HG02588 (cell line): Measurements from ENCODE around the gene TPRG1L.
"Not testable (repeated sequence)": the region's sequence is repeated elsewhere in the genome, so short reads cannot be mapped to it uniquely, and the experiment has no call there.

Experiments
- ATAC-seq: cut with Tn5 transposase; IDR thresholded peaks from one replicate; pipeline ENCODE4 v1.9.1; 2021; ENCODE audit warnings: mild to moderate bottlenecking, moderate library complexity; ENCODE audit not compliant: unreplicated experiment

TPRG1L gene

GRCh38 chr1:3624200-3625136 lies at the start of gene TPRG1L:
Gene TPRG1L, plus strand, starts transcription at chr1:3625015. Its CDS starts 58 bp downstream, at chr1:3625073.
- peak; percentile 91 for ATAC-seq

DNA sequence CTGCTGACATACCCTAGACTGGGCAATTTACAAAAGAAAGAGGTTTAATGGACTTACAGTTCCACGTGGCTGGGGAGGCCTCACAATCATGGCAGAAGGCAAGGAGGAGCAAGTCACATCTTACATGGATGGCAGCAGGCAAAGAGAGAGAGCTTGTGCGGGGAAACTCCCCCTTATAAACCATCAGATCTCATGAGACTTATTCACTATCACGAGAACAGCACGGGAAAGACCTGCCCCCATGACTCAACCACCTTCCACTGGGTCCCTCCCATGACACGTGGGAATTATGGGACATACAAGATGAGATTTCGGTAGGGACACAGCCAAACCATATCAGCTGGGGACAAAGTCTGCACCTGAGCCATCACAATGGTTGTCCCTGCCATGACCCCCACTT lies 49.3 kb upstream of the TPRG1L start:
- ATAC-seq: not testable (repeated sequence)

- no peak for ATAC-seq
These were observed 48.8 kb upstream of the TPRG1L start for GRCh38 chr1:3575993-3576392.

GRCh38 chr1:3577300-3577699 lies 47.5 kb upstream of the TPRG1L start:
- ATAC-seq: no peak

DNA sequence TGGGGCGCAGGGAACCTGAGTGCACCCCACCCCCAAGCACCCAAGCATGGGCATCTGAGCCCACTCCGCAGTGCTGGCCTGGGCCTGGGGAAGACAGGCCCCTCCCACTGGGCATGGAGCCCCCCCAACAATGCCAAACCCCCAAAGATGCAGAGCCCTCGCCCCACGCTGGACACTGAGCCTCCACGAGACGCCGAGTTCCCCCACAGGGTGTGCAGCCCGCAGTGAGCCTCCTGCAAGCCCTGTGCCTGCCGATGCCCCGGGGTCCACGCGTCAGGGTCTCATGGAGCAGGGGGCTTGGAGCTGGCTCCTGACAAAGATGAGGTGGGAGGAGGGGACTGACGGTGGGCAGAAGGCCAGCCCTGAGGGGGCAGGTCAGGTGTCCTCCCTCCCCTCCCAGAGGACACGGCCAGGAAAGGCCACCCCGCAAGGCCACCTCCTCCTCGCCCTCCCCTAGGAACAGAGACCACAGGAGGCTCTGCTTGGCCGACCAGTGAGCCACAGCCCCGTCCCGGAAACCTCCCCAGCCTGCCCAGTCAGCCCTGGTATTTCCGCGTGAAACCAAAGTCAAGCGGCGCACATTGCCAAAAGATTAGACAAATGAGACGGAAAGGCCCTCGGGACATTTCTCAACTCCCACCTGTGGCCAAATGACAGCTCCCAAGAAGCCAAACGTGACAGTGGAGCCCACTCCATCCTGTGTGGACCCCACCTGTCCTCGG lies 46.9 kb upstream of the TPRG1L start:
- no peak for ATAC-seq

GRCh38 chr1:3578433-3578805 lies 46.4 kb upstream of the TPRG1L start:
- no peak for ATAC-seq

DNA sequence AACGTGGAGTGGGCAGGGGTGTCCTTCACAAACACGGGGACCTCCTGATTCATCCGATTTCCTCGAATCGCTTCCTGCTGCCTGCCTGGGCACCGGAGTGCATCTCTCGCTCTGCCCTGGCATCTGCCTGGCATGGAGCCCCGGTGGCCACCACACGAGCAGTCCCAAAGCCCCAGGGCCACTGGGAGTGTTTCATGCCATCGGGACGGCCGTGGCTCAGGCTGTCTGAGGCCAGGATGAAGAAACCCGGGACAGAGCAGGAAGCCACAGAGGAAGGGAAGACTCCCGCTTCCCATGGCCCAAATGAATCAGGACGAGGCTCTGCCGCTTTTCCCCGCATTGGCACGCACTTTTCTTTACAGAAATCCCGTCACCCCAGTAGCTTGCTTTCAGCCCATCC lies 45.9 kb upstream of the TPRG1L start:
- no peak for ATAC-seq

- no peak for ATAC-seq
These were observed 45.2 kb upstream of the TPRG1L start for GRCh38 chr1:3579626-3580025.

DNA sequence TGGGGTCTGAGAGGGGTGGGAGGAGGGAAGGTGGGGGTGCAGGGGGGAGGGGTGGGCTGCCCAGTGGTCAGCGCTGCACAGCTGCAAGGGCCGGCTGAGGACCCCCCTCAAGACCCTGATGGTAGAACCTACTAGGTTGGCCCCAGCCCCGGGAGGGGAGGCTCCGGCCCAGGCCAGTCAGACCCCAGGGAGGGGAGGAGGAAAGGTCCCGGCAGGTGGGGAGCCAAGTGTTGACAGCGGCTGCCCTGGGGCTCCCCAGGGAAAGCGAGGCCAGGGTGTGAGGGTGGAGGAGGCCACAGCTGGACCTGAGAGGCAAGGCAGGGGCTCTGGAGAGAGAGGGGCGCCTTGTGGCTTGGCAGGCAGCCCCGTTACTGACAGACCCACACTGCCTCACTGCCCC lies 44.6 kb upstream of the TPRG1L start:
- ATAC-seq: no peak

GRCh38 chr1:3581296-3582036 lies 43.3 kb upstream of the TPRG1L start:
- no peak for ATAC-seq

GRCh38 chr1:3583751-3584150 lies 41.1 kb upstream of the TPRG1L start:
- not testable (repeated sequence) for ATAC-seq

- no peak for ATAC-seq
These were observed 39.9 kb upstream of the TPRG1L start for GRCh38 chr1:3584915-3585314.

DNA sequence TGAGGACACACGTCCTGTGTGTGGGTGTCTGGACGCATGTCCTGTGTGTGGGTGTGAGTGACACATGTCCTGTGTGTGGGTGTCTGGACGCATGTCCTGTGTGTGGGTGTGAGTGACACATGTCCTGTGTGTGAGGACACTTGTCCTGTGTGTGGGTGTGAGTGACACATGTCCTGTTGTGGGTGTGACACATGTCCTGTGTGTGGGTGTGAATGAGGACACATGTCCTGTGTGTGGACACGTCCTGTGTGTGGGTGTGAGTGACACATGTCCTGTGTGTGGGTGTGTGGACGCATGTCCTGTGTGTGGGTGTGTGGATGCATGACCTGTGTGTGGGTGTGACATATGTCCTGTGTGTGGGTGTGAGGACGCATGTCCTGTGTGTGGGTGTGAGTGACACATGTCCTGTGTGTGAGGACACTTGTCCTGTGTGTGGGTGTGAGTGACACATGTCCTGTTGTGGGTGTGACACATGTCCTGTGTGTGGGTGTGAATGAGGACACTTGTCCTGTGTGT lies 39.4 kb upstream of the TPRG1L start:
- not testable (repeated sequence) for ATAC-seq

DNA sequence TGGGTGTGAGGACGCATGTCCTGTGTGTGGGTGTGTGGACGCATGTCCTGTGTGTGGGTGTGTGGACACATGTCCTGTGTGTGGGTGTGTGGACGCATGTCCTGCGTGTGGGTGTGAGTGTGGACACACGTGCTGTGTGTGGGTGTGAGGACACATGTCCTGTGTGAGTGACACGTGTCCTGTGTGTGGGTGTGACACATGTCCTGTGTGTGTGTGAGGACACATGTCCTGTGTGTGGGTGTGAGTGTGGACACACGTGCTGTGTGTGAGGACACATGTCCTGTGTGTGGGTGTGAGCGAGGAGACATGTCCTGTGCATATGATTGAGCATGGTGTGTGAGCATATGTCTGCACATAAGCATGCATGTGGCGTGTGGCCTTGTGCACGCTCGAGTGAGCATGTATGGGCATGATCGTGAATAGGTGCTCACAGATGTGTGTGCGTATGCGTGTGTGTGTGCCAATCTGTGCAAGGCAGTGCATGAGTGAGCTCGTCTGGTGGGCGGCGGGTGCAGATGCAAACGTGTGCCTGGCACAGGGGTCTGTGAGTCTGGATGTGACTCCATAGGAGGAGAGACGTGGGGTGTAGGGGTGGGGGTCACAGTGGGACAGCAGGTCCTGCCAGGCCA lies 38.8 kb upstream of the TPRG1L start:
- ATAC-seq: no peak

GRCh38 chr1:3586986-3587759 lies 37.6 kb upstream of the TPRG1L start:
- ATAC-seq: no peak

GRCh38 chr1:3588395-3588794 lies 36.4 kb upstream of the TPRG1L start:
- ATAC-seq: no peak

DNA sequence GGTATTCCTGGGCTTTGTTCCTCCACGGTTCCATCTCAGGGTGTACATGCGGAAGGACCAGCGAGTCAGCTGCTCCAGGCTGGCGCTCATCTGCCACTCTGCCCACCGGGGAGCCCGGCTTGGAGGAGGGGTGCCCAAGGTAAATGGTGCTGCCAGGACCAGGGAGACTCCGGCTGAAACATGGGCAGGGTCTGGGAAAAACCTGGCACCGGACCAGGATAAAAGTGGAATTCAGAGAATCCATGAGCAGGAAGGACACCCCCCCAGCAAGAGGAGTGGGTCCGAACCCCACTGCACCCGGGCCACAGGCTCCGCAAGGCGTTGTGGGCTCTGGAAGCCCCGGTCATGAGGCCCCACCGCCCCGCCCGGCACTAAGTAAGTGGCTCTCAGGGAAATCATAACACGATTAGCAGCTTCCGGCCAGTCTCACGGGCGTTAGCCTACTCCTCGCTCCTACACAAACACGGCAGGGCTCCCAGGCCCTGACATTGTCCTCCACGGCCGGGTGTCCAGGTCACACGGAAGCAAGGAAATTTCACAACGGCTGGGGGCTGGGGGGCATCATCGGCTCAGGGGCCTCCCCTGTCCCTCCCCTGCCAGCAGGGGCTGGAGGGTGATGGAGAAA lies 34.6 kb upstream of the TPRG1L start:
- no peak for ATAC-seq

DNA sequence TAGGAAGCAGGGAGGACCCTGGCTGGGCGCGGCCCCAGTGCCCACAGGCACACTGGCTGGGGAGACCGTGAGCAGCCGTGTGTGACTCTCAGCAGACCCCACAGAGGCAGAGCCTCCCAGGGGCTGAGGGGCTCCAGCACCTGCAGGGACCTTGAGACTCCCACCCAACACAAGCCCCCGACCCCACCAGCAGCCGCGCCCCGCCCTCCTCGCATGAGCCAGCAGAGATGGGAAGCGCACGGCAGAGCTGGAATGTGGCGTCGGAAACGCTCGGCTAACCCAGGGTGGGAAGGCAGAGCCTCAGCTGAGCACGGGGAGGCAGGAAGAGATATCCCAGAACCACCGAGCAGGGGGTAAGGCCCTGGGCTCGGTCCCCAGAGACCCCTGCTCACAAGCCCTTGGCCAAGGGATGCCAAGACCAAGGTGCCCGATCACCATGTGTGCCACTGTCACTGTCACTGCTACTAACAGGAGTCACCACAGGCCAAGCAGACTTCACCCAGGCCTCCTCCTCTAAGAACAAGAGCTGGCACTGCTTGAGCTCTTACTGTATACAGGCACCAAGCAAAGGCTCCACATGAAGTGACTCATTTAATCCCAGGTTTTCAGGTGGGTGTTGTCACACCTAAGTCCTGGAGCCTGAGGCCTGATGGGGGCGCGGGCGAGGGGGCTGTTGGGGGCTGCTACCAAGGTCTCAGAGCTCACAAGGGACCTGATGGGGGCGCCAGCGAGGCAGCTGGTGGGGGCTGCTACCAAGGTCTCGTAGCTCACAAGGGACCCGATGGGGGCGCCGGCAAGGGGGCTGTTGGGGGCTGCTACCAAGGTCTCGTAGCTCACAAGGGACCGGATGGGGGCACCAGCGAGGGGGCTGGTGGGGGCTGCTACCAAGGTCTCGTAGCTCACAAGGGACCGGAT lies 33.6 kb upstream of the TPRG1L start:
- no peak for ATAC-seq
